MM.1S (cell line): Measurements from ENCODE around the gene RICTOR.

Source experiments
- DNase-seq: peaks from one replicate; pipeline ENCODE4 v3.0.0-alpha.2; 2015
- H2AFZ ChIP-seq: fragments of 300-600 bp; sonication (generic); 2 replicates; pipeline ENCODE4 v1.6.0; 2016; ENCODE audit warnings: antibody characterized with exemption, low read length
- H3F3A ChIP-seq: fragments of 300-600 bp; sonication (generic); 2 replicates; pipeline ENCODE4 v1.6.1; 2016; ENCODE audit warnings: mild to moderate bottlenecking, antibody characterized with exemption, low read length, moderate library complexity, mixed read lengths; ENCODE audit not compliant: insufficient read depth
- H3K27ac ChIP-seq: fragments of 300-600 bp; sonication (generic); 2 replicates; pipeline ENCODE4 v1.5.1; 2016; ENCODE audit warnings: mild to moderate bottlenecking, low read length
- H3K27me3 ChIP-seq: fragments of 300-600 bp; sonication (generic); replicated peaks from 2 replicates; pipeline ENCODE4 v1.6.0; 2016; ENCODE audit warnings: low read length; ENCODE audit not compliant: insufficient read depth
- H3K36me3 ChIP-seq: fragments of 300-600 bp; sonication (generic); replicated peaks from 2 replicates; pipeline ENCODE4 v1.6.1; 2016; ENCODE audit warnings: mild to moderate bottlenecking, low read length, mixed read lengths; ENCODE audit not compliant: insufficient read depth
- H3K4me1 ChIP-seq: fragments of 300-600 bp; sonication (generic); 2 replicates; pipeline ENCODE4 v1.6.1; 2016; ENCODE audit warnings: low read length, mixed read lengths
- H3K4me2 ChIP-seq: fragments of 300-600 bp; sonication (generic); 2 replicates; pipeline ENCODE4 v1.6.0; 2016; ENCODE audit warnings: low read depth, low read length
- H3K4me3 ChIP-seq: fragments of 300-600 bp; sonication (generic); 2 replicates; pipeline ENCODE4 v1.5.1; 2016; ENCODE audit warnings: low read length, mixed read lengths
- H3K79me2 ChIP-seq: fragments of 300-600 bp; sonication (generic); 2 replicates; pipeline ENCODE4 v1.6.1; 2016; ENCODE audit warnings: mixed run types, low read length, mixed read lengths
- H3K9ac ChIP-seq: fragments of 300-600 bp; sonication (generic); 2 replicates; pipeline ENCODE4 v1.6.1; 2016; ENCODE audit warnings: low read length, mixed read lengths
- H3K9me2 ChIP-seq: fragments of 300-600 bp; sonication (generic); replicated peaks from 2 replicates; pipeline ENCODE4 v1.6.1; 2016; ENCODE audit warnings: mild to moderate bottlenecking, low read length, mixed read lengths; ENCODE audit not compliant: insufficient read depth
- H3K9me3 ChIP-seq: fragments of 300-600 bp; sonication (generic); replicated peaks from 2 replicates; pipeline ENCODE4 v1.6.1; 2016; ENCODE audit warnings: mild to moderate bottlenecking, low read length, mixed read lengths; ENCODE audit not compliant: insufficient read depth
- H4K20me1 ChIP-seq: fragments of 300-600 bp; sonication (generic); 2 replicates; pipeline ENCODE4 v1.6.1; 2016; ENCODE audit warnings: mild to moderate bottlenecking, low read length, moderate library complexity, mixed read lengths; ENCODE audit not compliant: insufficient read depth
- EZH2 ChIP-seq: fragments of 300-600 bp; sonication (generic); optimal IDR thresholded peaks from 2 replicates; pipeline ENCODE3; 2017; ENCODE audit warnings: low read depth, mild to moderate bottlenecking, antibody characterized with exemption, low read length, mixed read lengths
- EZH2phosphoT487 ChIP-seq: fragments of 300-600 bp; sonication (generic); IDR thresholded peaks from 2 replicates; pipeline ENCODE4 v1.6.1; 2018; ENCODE audit warnings: antibody characterized with exemption, low read length
- TF ChIP-seq, protein P1 (sequence below): fragments of 300-600 bp; sonication (generic); IDR thresholded peaks from 2 replicates; pipeline ENCODE4 v1.5.1; 2016; ENCODE audit warnings: antibody characterized with exemption, low read length, mixed read lengths

Gene RICTOR

GRCh38 chr5:38961691-38962090, 112.5 kb downstream of the RICTOR start:
- Histone ChIP-seq H3K36me3 (no peaks in the 10 kb centered on the region; the same call in 1 of the 2 replicates), H3K4me3 (no peak overlapping the region), H2AFZ (no peak overlapping the region), H3F3A (no peaks in the 10 kb centered on the region), H3K79me2 (no peaks in the 10 kb centered on the region), H3K4me1 (no peaks in the 10 kb centered on the region), H4K20me1 (no peaks in the 10 kb centered on the region), H3K9me3 (no peaks in the 10 kb centered on the region), H3K27ac (no peak overlapping the region), H3K4me2 (no peak overlapping the region), H3K27me3 (no peaks in the 10 kb centered on the region), H3K9ac (no peak overlapping the region), H3K9me2 (no peaks in the 10 kb centered on the region)
- TF ChIP-seq EZH2 (no peak), EZH2phosphoT487 (no peak)
- TF ChIP-seq, protein P1, sequence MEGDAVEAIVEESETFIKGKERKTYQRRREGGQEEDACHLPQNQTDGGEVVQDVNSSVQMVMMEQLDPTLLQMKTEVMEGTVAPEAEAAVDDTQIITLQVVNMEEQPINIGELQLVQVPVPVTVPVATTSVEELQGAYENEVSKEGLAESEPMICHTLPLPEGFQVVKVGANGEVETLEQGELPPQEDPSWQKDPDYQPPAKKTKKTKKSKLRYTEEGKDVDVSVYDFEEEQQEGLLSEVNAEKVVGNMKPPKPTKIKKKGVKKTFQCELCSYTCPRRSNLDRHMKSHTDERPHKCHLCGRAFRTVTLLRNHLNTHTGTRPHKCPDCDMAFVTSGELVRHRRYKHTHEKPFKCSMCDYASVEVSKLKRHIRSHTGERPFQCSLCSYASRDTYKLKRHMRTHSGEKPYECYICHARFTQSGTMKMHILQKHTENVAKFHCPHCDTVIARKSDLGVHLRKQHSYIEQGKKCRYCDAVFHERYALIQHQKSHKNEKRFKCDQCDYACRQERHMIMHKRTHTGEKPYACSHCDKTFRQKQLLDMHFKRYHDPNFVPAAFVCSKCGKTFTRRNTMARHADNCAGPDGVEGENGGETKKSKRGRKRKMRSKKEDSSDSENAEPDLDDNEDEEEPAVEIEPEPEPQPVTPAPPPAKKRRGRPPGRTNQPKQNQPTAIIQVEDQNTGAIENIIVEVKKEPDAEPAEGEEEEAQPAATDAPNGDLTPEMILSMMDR, result no peak
- no peak for DNase-seq

DNA sequence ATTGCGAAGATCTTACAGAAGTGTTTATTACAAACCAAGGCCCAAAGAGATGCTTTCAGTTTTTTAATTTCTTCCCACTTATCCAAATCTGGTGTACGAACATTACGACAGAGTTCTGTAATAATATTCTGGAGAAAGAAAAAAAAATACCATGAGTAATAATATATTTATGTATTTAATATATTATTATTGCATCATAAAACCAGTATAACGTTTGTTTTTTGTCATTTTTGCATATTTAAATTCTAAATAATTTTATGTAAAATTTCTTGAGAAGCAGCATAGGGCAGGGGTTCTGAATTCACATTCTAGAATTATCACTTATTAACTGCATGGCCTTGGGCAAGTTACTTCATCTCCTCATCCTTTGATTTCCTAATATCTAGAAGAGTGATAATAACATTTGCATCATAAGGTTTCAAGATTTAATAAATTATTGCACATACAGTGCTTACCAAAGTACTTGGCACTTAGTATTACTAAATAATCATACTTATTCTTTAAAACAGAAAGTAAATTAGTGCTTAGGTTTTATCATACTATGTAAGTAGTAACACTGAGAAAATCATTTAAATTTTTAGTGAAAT, 120.7 kb downstream of the RICTOR start:
- H3K9me2 ChIP-seq, result no peaks in the 10 kb centered on the region
- no peak overlapping the region for H3K4me3 ChIP-seq
- H3K4me1 ChIP-seq, result no peaks in the 10 kb centered on the region
- H3K4me2 ChIP-seq, result no peak overlapping the region
- no peaks in the 10 kb centered on the region for H3F3A ChIP-seq
- TF ChIP-seq EZH2, result no peak
- no peak for TF ChIP-seq EZH2phosphoT487
- TF ChIP-seq, protein P1, result no peak
- no peaks in the 10 kb centered on the region for H3K27me3 ChIP-seq
- no peaks in the 10 kb centered on the region for H3K9me3 ChIP-seq
- no peak overlapping the region for H2AFZ ChIP-seq
- H3K36me3 ChIP-seq, result peaks cover 22% of the 10 kb centered on the region
- no peak overlapping the region for H3K27ac ChIP-seq
- no peaks in the 10 kb centered on the region for H4K20me1 ChIP-seq
- DNase-seq, result no peak
- no peaks in the 10 kb centered on the region for H3K79me2 ChIP-seq
- H3K9ac ChIP-seq, result no peak overlapping the region

DNA sequence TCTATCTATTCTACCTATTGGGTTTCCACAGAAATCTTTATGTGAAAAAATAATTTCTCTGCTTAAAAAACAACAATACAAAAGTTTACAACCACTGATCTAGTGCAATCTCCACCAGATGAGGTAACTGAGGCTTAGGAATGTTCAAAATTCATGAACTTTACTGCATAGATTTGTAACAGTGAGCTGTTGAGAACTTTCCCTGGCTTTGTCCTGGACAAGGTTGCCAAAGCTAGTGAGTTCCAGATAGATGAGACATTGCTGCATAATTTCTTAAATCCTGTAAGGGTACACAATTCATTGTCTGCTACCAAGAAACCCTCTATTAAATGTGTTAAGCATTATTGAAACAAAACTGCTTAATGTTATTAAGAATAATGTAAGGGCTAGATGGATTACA, 125.7 kb downstream of the RICTOR start:
- Histone ChIP-seq H3K36me3 (peaks cover 31% of the 10 kb centered on the region), H3K9me2 (no peaks in the 10 kb centered on the region), H3K27ac (no peak overlapping the region), H3K9me3 (no peaks in the 10 kb centered on the region), H3K9ac (no peak overlapping the region), H3K4me1 (no peaks in the 10 kb centered on the region), H3K79me2 (no peaks in the 10 kb centered on the region), H3K4me2 (no peak overlapping the region), H4K20me1 (no peaks in the 10 kb centered on the region), H3K27me3 (no peaks in the 10 kb centered on the region), H3K4me3 (no peak overlapping the region), H3F3A (no peaks in the 10 kb centered on the region), H2AFZ (no peak overlapping the region)
- no peak for DNase-seq
- TF ChIP-seq, protein P1, result no peak
- TF ChIP-seq EZH2phosphoT487 (no peak), EZH2 (no peak)
